ENCODE data around the gene CDH8.

- TF ChIP-seq RAD21 (IDR thresholded peaks at IDR 0.05; ENCODE audit: low read depth) = no peak
- no peak for TF ChIP-seq TAF1 (IDR thresholded peaks at IDR 0.05; ENCODE audit: low read depth)
- TF ChIP-seq EP300 (IDR thresholded peaks at IDR 0.05; ENCODE audit: borderline replicate concordance) = no peak
- no peak for TF ChIP-seq REST (IDR thresholded peaks at IDR 0.05; ENCODE audit: low read depth)
- TF ChIP-seq FOXM1 (IDR thresholded peaks at IDR 0.05; ENCODE audit: borderline replicate concordance, low read depth) = no peak
- no peak for TF ChIP-seq MAX (IDR thresholded peaks at IDR 0.05)
- no peak for TF ChIP-seq ZBTB7A (IDR thresholded peaks at IDR 0.05; ENCODE audit: low read depth)
- no peak for TF ChIP-seq TEAD4 (IDR thresholded peaks at IDR 0.05)
Measured at GRCh38 chr16:61814726-61815347, 221.4 kb downstream of the CDH8 start.

Data from Ishikawa (cell line).